Ovary (tissue), 9 donors: Measurements from ENCODE around the gene TIMP2. TPM values are rescaled to one million over a fixed set of nuclear protein-coding genes. Genes with fewer than 3 reads are reported as not detected.

Source experiments
- DNase-seq, 5 donors: peaks; one replicate each; pipeline ENCODE4 v3.0.0-alpha.2; 2019 to 2020
- H3K27ac ChIP-seq, 2 donors: fragments of 200-600 bp; one replicate each; pipeline versions ENCODE4 v1.5.1 to v1.8.0; 2019 to 2022
- H3K27me3 ChIP-seq: fragments of 200-600 bp; one replicate; pipeline ENCODE4 v1.8.0; 2022
- H3K36me3 ChIP-seq: fragments of 200-600 bp; sonication (generic); one replicate; pipeline ENCODE4 v1.5.1; 2019
- H3K4me1 ChIP-seq: one replicate; pipeline ENCODE4 v1.8.1; 2013; ENCODE audit warnings: mild to moderate bottlenecking, moderate library complexity; ENCODE audit not compliant: insufficient read depth
- H3K4me3 ChIP-seq: fragments of 200-600 bp; sonication (generic); one replicate; pipeline ENCODE4 v1.5.1; 2017
- H3K9me3 ChIP-seq, 2 donors: fragments of 200-600 bp in 1 of 2; sonication (generic) in 1 of 2; one replicate each; pipeline versions ENCODE4 v1.5.1 to v1.8.1; 2013 to 2019; ENCODE audit warnings: mild to moderate bottlenecking in 1 of 2, moderate library complexity in 1 of 2
- CTCF ChIP-seq, 3 donors: fragments of 450-650 bp in 2 of 3; fragments of 200-600 bp in 1 of 3; IDR thresholded peaks; one replicate each; pipeline versions ENCODE4 v1.5.1 to v1.8.0; 2016 to 2022; ENCODE audit warnings: antibody characterized with exemption in 3 of 3, mild to moderate bottlenecking in 1 of 3
- EP300 ChIP-seq: sonication (generic); formaldehyde crosslinking; IDR thresholded peaks from one replicate; pipeline ENCODE4 v1.6.1; 2017; ENCODE audit warnings: antibody characterized with exemption
- POLR2A ChIP-seq: fragments of 450-650 bp; IDR thresholded peaks from one replicate; pipeline ENCODE4 v1.6.1; 2017; ENCODE audit warnings: antibody characterized with exemption, mild to moderate bottlenecking, moderate library complexity
- WGBS, 3 donors: extraction: QIAGEN DNeasy Blood & Tissue Kit in 1 of 3; methylation state at CpG; one replicate each; pipeline versions ENCODE4 v1.1.5 to v1.1.7; 2013 to 2017; 5-methylcytosine and 5-hydroxymethylcytosine counted together
- intact Hi-C, 4 donors: fragments of 100-400 bp; cut with DNase I; formaldehyde crosslinking; loops; one replicate each; pipeline versions ENCODE4 v1.11.0 to v1.15.1; 2022 to 2023
- polyA plus RNA-seq, 2 donors: library from polyadenylated mRNA; stranded (reverse); fragments of 200-250 nt in 1 of 2; fragments of 350-450 nt in 1 of 2; fragmentation: Illumina TruSeq in 1 of 2; extraction: RNeasy Lipid Tissue Mini Kit (QIAGEN cat#74804) in 1 of 2; gene quantifications; one replicate each; pipeline ENCODE4 v1.2.3, GENCODE V29; 2013 to 2014
- total RNA-seq, 7 donors: library from RNA; depleted of rRNA in 2 of 7; stranded (reverse); fragments of >200 nt in 2 of 7; fragmentation: NEBNext Ultra II Directional in 3 of 7; extraction: Animal tissue kit (Norgen Biotek cat#: 25700) in 3 of 7; gene quantifications; one replicate each; pipeline versions ENCODE4 v1.1.0 to v1.2.4, GENCODE V29; 2016 to 2023
- donor health status: DM: no; HTN: no; CAD: no; lungs with moderate emphysema.
- donor health status: DM: no; HTN: no; CAD: no.
- donor health status: Bipolar disorder and iron deficiency.
- donor health status: DM: yes; HTN: yes; CAD: no.
- donor health status: DM: no; HTN: no; CAD: no.
- donor health status: DM: yes; HTN: yes; CAD: no.

TIMP2 gene
- total and polyA plus RNA-seq, 9 donors = 221 to 1,422 (median 693) TPM

GRCh38 chr17:78937561-78937960 is 12.4 kb upstream of the TIMP2 start:
- intact Hi-C loops = loop anchor here in 1 of 4 donors (10.0 kb wide), 1 partner anchor 73 kb away; no protein-coding TSS in a partner anchor

GRCh38 chr17:78935419-78936323 is 10.5 kb upstream of the TIMP2 start:
- WGBS, 3 donors = 19 to 24% (median 19%) methylated on average over 32 to 33 of the region's 33 CpGs
- peak; percentile 14 for TF ChIP-seq POLR2A
- TF ChIP-seq CTCF (IDR thresholded peaks at IDR 0.05) = peak in 1 of 3 donors; percentile 14
- TF ChIP-seq EP300 = no peak
- H3K4me3 ChIP-seq = no peak overlapping the region
- peaks cover 33% of the 10 kb centered on the region for H3K4me1 ChIP-seq
- H3K9me3 ChIP-seq = no peaks in the 10 kb centered on the region
- intact Hi-C loops = loop anchor here in 1 of 4 donors (10.0 kb wide), 1 partner anchor 71 kb away; no protein-coding TSS in a partner anchor
- peak overlapping the region; percentile 79 to 96 for H3K27ac ChIP-seq
- H3K36me3 ChIP-seq = no peaks in the 10 kb centered on the region
- peak; percentile 88 to 94 (median 90) for DNase-seq
- no peaks in the 10 kb centered on the region for H3K27me3 ChIP-seq

More at GRCh38 chr17:78937561-78937960, 12.4 kb upstream of the TIMP2 start:
- H3K27ac ChIP-seq = no peak overlapping the region
- DNase-seq = no peak
- peaks cover 36% of the 10 kb centered on the region for H3K4me1 ChIP-seq
- H3K4me3 ChIP-seq = no peak overlapping the region
- 71 to 79% (median 79%) methylated on average over 11 of the region's 11 CpGs for whole genome bisulfite sequencing, 3 donors
- H3K36me3 ChIP-seq = no peaks in the 10 kb centered on the region
- TF ChIP-seq POLR2A (no peak), EP300 (no peak), CTCF (IDR thresholded peaks at IDR 0.05) (no peak)
- no peaks in the 10 kb centered on the region for H3K27me3 ChIP-seq
- H3K9me3 ChIP-seq = no peaks in the 10 kb centered on the region

GRCh38 chr17:78934681-78935418 is 9.7 kb upstream of the TIMP2 start:
- Histone ChIP-seq H3K27me3 (no peaks in the 10 kb centered on the region), H3K9me3 (no peaks in the 10 kb centered on the region), H3K36me3 (no peaks in the 10 kb centered on the region), H3K4me3 (peak overlapping the region; percentile 10), H3K27ac (peak overlapping the region; percentile 79 to 96), H3K4me1 (peaks cover 33% of the 10 kb centered on the region)
- 65 to 71% (median 66%) methylated on average over 18 to 19 of the region's 19 CpGs for WGBS, 3 donors
- intact Hi-C loops = loop anchor here in 1 of 4 donors (10.0 kb wide), 1 partner anchor 70 kb away; no protein-coding TSS in a partner anchor
- DNase-seq = peak in 3 of 5 donors; percentile 49 to 63 (median 55)
- TF ChIP-seq POLR2A (no peak), CTCF (IDR thresholded peaks at IDR 0.05) (no peak), EP300 (no peak)

- TF ChIP-seq EP300 (peak; percentile 53), CTCF (IDR thresholded peaks at IDR 0.05) (no peak)
- Histone ChIP-seq H3K4me1 (peaks cover 26% of the 10 kb centered on the region), H3K36me3 (no peaks in the 10 kb centered on the region), H3K27me3 (no peaks in the 10 kb centered on the region), H3K4me3 (peak overlapping the region; percentile 16), H3K9me3 (no peaks in the 10 kb centered on the region), H3K27ac (peak overlapping the region; percentile 79 to 96)
- 2 to 5% (median 3%) methylated on average over 16 of the region's 16 CpGs for WGBS, 3 donors
- intact Hi-C loops = loop anchor here in 1 of 4 donors (10.0 kb wide), 1 partner anchor 69 kb away; no protein-coding TSS in a partner anchor
- peak; percentile 98 to 99 (median 99) for DNase-seq
Observed at GRCh38 chr17:78933959-78934568, 8.9 kb upstream of the TIMP2 start.
